GM23338 (cell line): ENCODE measurements around the gene PPP1R12A. TPM values are rescaled to one million over a fixed set of nuclear protein-coding genes. Genes with fewer than 3 reads are reported as not detected.
A peak's percentile ranks its signal among the peaks of the same experiment; 100 is the strongest.

Source experiments
- ATAC-seq: fragments of 200-7000 bp; cut with Tn5 transposase; 3 replicates; pipeline ENCODE4 v1.9.1; 2020
- DNase-seq: peaks from one replicate; pipeline ENCODE4 v3.0.0-alpha.2; 2015; ENCODE audit warnings: low spot score
- H2AFZ ChIP-seq: fragments of 200-600 bp; sonication (generic); 2 replicates; pipeline ENCODE4 v1.8.0; 2016; ENCODE audit warnings: antibody characterized with exemption, mild to moderate bottlenecking, moderate library complexity
- H3F3A ChIP-seq: fragments of 200-600 bp; sonication (generic); replicated peaks from 2 replicates; pipeline ENCODE4 v1.8.0; 2017; ENCODE audit warnings: antibody characterized with exemption, mixed run types, low read depth
- H3K27ac ChIP-seq: fragments of 200-600 bp; sonication (generic); 2 replicates; pipeline ENCODE4 v1.6.1; 2016; ENCODE audit warnings: low read depth
- H3K27me3 ChIP-seq: fragments of 200-600 bp; sonication (generic); 2 replicates; pipeline ENCODE4 v1.8.0; 2016; ENCODE audit warnings: mild to moderate bottlenecking, mixed run types, moderate library complexity; ENCODE audit not compliant: insufficient read depth
- H3K36me3 ChIP-seq: fragments of 200-600 bp; sonication (generic); 2 replicates; pipeline ENCODE4 v1.8.0; 2016; ENCODE audit warnings: mild to moderate bottlenecking; ENCODE audit not compliant: insufficient read depth
- H3K4me1 ChIP-seq: fragments of 200-600 bp; sonication (generic); 2 replicates; pipeline ENCODE4 v1.8.0; 2016; ENCODE audit warnings: mild to moderate bottlenecking, moderate library complexity; ENCODE audit not compliant: insufficient read depth
- H3K4me2 ChIP-seq: fragments of 200-600 bp; sonication (generic); 2 replicates; pipeline ENCODE4 v1.7.1; 2017; ENCODE audit warnings: mixed run types
- H3K4me3 ChIP-seq: fragments of 200-600 bp; sonication (generic); 2 replicates; pipeline ENCODE4 v1.6.1; 2016; ENCODE audit warnings: mixed run types
- H3K79me2 ChIP-seq: fragments of 200-600 bp; sonication (generic); replicated peaks from 2 replicates; pipeline ENCODE4 v1.8.0; 2017; ENCODE audit warnings: mild to moderate bottlenecking; ENCODE audit not compliant: insufficient read depth
- H3K9me2 ChIP-seq: fragments of 200-600 bp; sonication (generic); 2 replicates; pipeline ENCODE4 v1.8.0; 2017; ENCODE audit not compliant: insufficient read depth
- H4K20me1 ChIP-seq: fragments of 200-600 bp; sonication (generic); replicated peaks from 2 replicates; pipeline ENCODE4 v1.8.0; 2017; ENCODE audit warnings: mild to moderate bottlenecking; ENCODE audit not compliant: insufficient read depth
- H3K27ac Mint-ChIP-seq: 2 replicates; pipeline ENCODE4 v1.8.0; 2020; ENCODE audit warnings: inconsistent platforms, mild to moderate bottlenecking, moderate library complexity, mixed read lengths
- H3K27me3 Mint-ChIP-seq: 3 replicates; pipeline ENCODE4 v1.8.0; 2022; ENCODE audit warnings: low read depth, mild to moderate bottlenecking, moderate library complexity, mixed read lengths, inconsistent platforms; ENCODE audit not compliant: insufficient read depth, poor library complexity
- H3K36me3 Mint-ChIP-seq: 3 replicates; pipeline ENCODE4 v1.8.0; 2021; ENCODE audit warnings: low read depth, mild to moderate bottlenecking, inconsistent platforms, moderate library complexity, mixed read lengths
- H3K4me1 Mint-ChIP-seq: 3 replicates; pipeline ENCODE4 v1.8.0; 2020; ENCODE audit warnings: mild to moderate bottlenecking, inconsistent platforms, mixed read lengths
- H3K4me3 Mint-ChIP-seq: 3 replicates; pipeline ENCODE4 v1.8.0; 2021; ENCODE audit warnings: moderate library complexity, mild to moderate bottlenecking, inconsistent platforms, mixed read lengths
- H3K9me3 Mint-ChIP-seq: 3 replicates; pipeline ENCODE4 v1.8.0; 2020; ENCODE audit warnings: moderate library complexity, mild to moderate bottlenecking, inconsistent platforms, mixed read lengths
- CTCF ChIP-seq, 2 experiments: fragments of 200-600 bp in 1 of 2; sonication (generic) in 1 of 2; conservative IDR thresholded peaks; 2 replicates each; pipeline versions ENCODE4 v1.5.1 to v1.6.1; 2016 to 2017; ENCODE audit warnings: antibody characterized with exemption in 2 of 2, low read depth in 2 of 2, mild to moderate bottlenecking in 2 of 2, moderate library complexity in 1 of 2
- EZH2 ChIP-seq: fragments of 200-600 bp; sonication (generic); IDR thresholded peaks from one replicate; pipeline ENCODE4 v1.8.0; 2017; ENCODE audit warnings: antibody characterized with exemption, mild to moderate bottlenecking, low read depth; ENCODE audit not compliant: unreplicated experiment
- EZH2phosphoT487 ChIP-seq: fragments of 200-600 bp; sonication (generic); IDR thresholded peaks from one replicate; pipeline ENCODE4 v1.8.1; 2018; ENCODE audit warnings: antibody characterized with exemption; ENCODE audit not compliant: unreplicated experiment
- JUNB ChIP-seq: IDR thresholded peaks from one replicate; pipeline ENCODE4 v1.6.1; 2016; ENCODE audit warnings: antibody characterized with exemption; ENCODE audit not compliant: unreplicated experiment
- NANOG ChIP-seq: IDR thresholded peaks from 2 replicates; pipeline ENCODE4 v1.6.1; 2016; ENCODE audit warnings: antibody characterized with exemption, borderline replicate concordance
- POLR2AphosphoS5 ChIP-seq: IDR thresholded peaks from 2 replicates; pipeline ENCODE4 v1.6.1; 2016; ENCODE audit warnings: antibody characterized with exemption, low read depth
- STAT1 ChIP-seq: IDR thresholded peaks from one replicate; pipeline ENCODE4 v1.6.1; 2016; ENCODE audit warnings: antibody characterized with exemption; ENCODE audit not compliant: unreplicated experiment
- ZNF114 ChIP-seq: fragments of 250-450 bp; sonication (Bioruptor Pico); IDR thresholded peaks from 2 replicates; pipeline ENCODE4 v1.5.0; 2020; ENCODE audit warnings: mild to moderate bottlenecking, moderate library complexity
- ZNF331 ChIP-seq: fragments of 250-450 bp; sonication (Bioruptor Pico); IDR thresholded peaks from 2 replicates; pipeline ENCODE4 v1.5.0; 2020; ENCODE audit warnings: low read depth, mild to moderate bottlenecking, moderate library complexity
- polyA plus RNA-seq: library from polyadenylated mRNA; unstranded; fragments of >200 nt; fragmentation: Nextera tagmentation; extraction: Ambion mirVana; gene quantifications from 2 replicates; pipeline ENCODE4 v1.2.1, GENCODE V29; 2016
- total RNA-seq: library from RNA; depleted of rRNA; stranded (reverse); fragments of >200 nt; shearing (Covaris generic); gene quantifications from 2 replicates; pipeline ENCODE4 v1.2.3, GENCODE V29; 2014
- TF ChIP-seq, protein P1 (sequence below): IDR thresholded peaks from one replicate; pipeline ENCODE4 v1.6.1; 2018; ENCODE audit warnings: antibody characterized with exemption; ENCODE audit not compliant: unreplicated experiment

The PPP1R12A gene
- total and polyA plus RNA-seq, 2 experiments from 2014 or later: 91.6 to 146 TPM

GRCh38 chr12:79933532-79934264 is 1.2 kb downstream of the PPP1R12A start:
- Histone ChIP-seq H3K79me2 (peaks cover 58% of the 10 kb centered on the region), H3K4me2 (peak overlapping the region; percentile 87), H4K20me1 (peaks cover 19% of the 10 kb centered on the region), H3K4me1 (peaks cover 32% of the 10 kb centered on the region), H3F3A (no peaks in the 10 kb centered on the region), H3K27ac (peak overlapping the region; percentile 96), H2AFZ (no peak overlapping the region), H3K27me3 (no peaks in the 10 kb centered on the region), H3K4me3 (peak overlapping the region; percentile 81), H3K36me3 (no peaks in the 10 kb centered on the region), H3K9me2 (no peaks in the 10 kb centered on the region)
- peak overlapping the region; percentile 100 for H3K4me3 Mint-ChIP-seq
- ATAC-seq (peak; percentile 3), DNase-seq (no peak)
- no peaks in the 10 kb centered on the region; the same call in 2 of the 3 replicates for H3K36me3 Mint-ChIP-seq
- no peak for TF ChIP-seq EZH2phosphoT487
- TF ChIP-seq ZNF114 (CRISPR knock-in tag): no peak
- no peak for TF ChIP-seq EZH2
- no peak for TF ChIP-seq STAT1
- no peaks in the 10 kb centered on the region; the same call in 2 of the 3 replicates for H3K9me3 Mint-ChIP-seq
- peak overlapping the region; percentile 99 for H3K27ac Mint-ChIP-seq
- H3K27me3 Mint-ChIP-seq: peaks cover 9% of the 10 kb centered on the region
- H3K4me1 Mint-ChIP-seq: peaks cover 32% of the 10 kb centered on the region

GRCh38 chr12:79933043-79933442 is 1.9 kb downstream of the PPP1R12A start:
- Histone ChIP-seq H3K36me3 (no peaks in the 10 kb centered on the region), H3K4me3 (peak overlapping the region; percentile 81), H3K4me2 (peak overlapping the region; percentile 87), H3K4me1 (peaks cover 34% of the 10 kb centered on the region), H3K27ac (no peak overlapping the region), H3K9me2 (no peaks in the 10 kb centered on the region), H2AFZ (no peak overlapping the region), H3F3A (no peaks in the 10 kb centered on the region), H3K79me2 (peaks cover 64% of the 10 kb centered on the region), H3K27me3 (no peaks in the 10 kb centered on the region), H4K20me1 (peaks cover 22% of the 10 kb centered on the region)
- no peaks in the 10 kb centered on the region; the same call in 2 of the 3 replicates for H3K36me3 Mint-ChIP-seq
- H3K27me3 Mint-ChIP-seq: peaks cover 9% of the 10 kb centered on the region
- peaks cover 34% of the 10 kb centered on the region for H3K4me1 Mint-ChIP-seq
- DNase-seq: no peak
- no peak overlapping the region for H3K27ac Mint-ChIP-seq
- H3K9me3 Mint-ChIP-seq: no peaks in the 10 kb centered on the region; the same call in 2 of the 3 replicates
- peak overlapping the region; percentile 100 for H3K4me3 Mint-ChIP-seq
- no peak for ATAC-seq
- TF ChIP-seq EZH2: no peak
- TF ChIP-seq NANOG: no peak
- TF ChIP-seq POLR2AphosphoS5: no peak
- TF ChIP-seq ZNF331 (CRISPR knock-in tag): no peak
- TF ChIP-seq CTCF (conservative IDR thresholded peaks at IDR 0.05; ENCODE audit: low read depth in 2 of 2): no peak
- no peak for TF ChIP-seq STAT1
- TF ChIP-seq JUNB: no peak
- TF ChIP-seq, protein P1, sequence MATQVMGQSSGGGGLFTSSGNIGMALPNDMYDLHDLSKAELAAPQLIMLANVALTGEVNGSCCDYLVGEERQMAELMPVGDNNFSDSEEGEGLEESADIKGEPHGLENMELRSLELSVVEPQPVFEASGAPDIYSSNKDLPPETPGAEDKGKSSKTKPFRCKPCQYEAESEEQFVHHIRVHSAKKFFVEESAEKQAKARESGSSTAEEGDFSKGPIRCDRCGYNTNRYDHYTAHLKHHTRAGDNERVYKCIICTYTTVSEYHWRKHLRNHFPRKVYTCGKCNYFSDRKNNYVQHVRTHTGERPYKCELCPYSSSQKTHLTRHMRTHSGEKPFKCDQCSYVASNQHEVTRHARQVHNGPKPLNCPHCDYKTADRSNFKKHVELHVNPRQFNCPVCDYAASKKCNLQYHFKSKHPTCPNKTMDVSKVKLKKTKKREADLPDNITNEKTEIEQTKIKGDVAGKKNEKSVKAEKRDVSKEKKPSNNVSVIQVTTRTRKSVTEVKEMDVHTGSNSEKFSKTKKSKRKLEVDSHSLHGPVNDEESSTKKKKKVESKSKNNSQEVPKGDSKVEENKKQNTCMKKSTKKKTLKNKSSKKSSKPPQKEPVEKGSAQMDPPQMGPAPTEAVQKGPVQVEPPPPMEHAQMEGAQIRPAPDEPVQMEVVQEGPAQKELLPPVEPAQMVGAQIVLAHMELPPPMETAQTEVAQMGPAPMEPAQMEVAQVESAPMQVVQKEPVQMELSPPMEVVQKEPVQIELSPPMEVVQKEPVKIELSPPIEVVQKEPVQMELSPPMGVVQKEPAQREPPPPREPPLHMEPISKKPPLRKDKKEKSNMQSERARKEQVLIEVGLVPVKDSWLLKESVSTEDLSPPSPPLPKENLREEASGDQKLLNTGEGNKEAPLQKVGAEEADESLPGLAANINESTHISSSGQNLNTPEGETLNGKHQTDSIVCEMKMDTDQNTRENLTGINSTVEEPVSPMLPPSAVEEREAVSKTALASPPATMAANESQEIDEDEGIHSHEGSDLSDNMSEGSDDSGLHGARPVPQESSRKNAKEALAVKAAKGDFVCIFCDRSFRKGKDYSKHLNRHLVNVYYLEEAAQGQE: no peak
